A549 (cell line): ENCODE results near the gene CCDC57. TPM values are rescaled to one million over a fixed set of nuclear protein-coding genes. Genes with fewer than 3 reads are reported as not detected.

ENCODE experiments used
- ATAC-seq, 2 experiments: fragments of 200-7000 bp in 1 of 2; fragments of >200 bp in 1 of 2; cut with Nextera tagmentation in 1 of 2; cut with Tn5 transposase in 1 of 2; 3 replicates each; pipeline versions ENCODE4 v1.8.0 to v1.9.1; 2018 to 2020; ENCODE audit warnings: mild to moderate bottlenecking in 1 of 2, moderate library complexity in 1 of 2
- CTCF ChIA-PET: fragments of 300-600 bp; sonication (Branson Sonifier 250); formaldehyde crosslinking; extraction: SDS; loops from one replicate; lab custom pipeline; 2021; ENCODE audit warnings: antibody characterized with exemption, inconsistent platforms; lab: Yijun Ruan, JAX
- POLR2A ChIA-PET: fragments of 350-600 bp; formaldehyde crosslinking; extraction: SDS; loops from one replicate; lab custom pipeline; 2021; ENCODE audit warnings: antibody characterized with exemption, inconsistent platforms; lab: Yijun Ruan, JAX
- DNase-seq, 2 experiments: peaks; one replicate each; pipeline versions ENCODE4 v3.0.0 to v3.0.0-alpha.2; 2011 to 2016; ENCODE audit warnings: low read depth in 1 of 2, low spot score in 1 of 2
- FAIRE-seq: peaks from 2 replicates; lab custom pipeline; 2011; peaks lifted over from hg19 to GRCh38; lab: Jason Lieb, UNC
- H3K27ac ChIP-seq, 2 experiments: fragments of >200 bp; sonication (Bioruptor Twin); formaldehyde crosslinking; 3 replicates each; pipeline ENCODE4 v1.5.1; 2016 to 2017
- H3K4me1 ChIP-seq: fragments of >200 bp; sonication (Bioruptor Twin); formaldehyde crosslinking; 3 replicates; pipeline ENCODE4 v1.6.1; 2016
- H3K4me2 ChIP-seq: fragments of >200 bp; sonication (Bioruptor Twin); formaldehyde crosslinking; 3 replicates; pipeline ENCODE4 v1.6.1; 2016
- H3K4me3 ChIP-seq: fragments of >200 bp; sonication (Bioruptor Twin); formaldehyde crosslinking; 3 replicates; pipeline ENCODE4 v1.5.1; 2016
- H3K9me3 ChIP-seq: fragments of >200 bp; sonication (Bioruptor Twin); formaldehyde crosslinking; 3 replicates; pipeline ENCODE4 v1.6.1; 2016
- BHLHE40 ChIP-seq: IDR thresholded peaks from 2 replicates; pipeline ENCODE4 v1.6.1; 2012; ENCODE audit warnings: low read depth, low read length, inconsistent platforms
- CBX8 ChIP-seq: fragments of 200-600 bp; sonication (generic); IDR thresholded peaks from 2 replicates; pipeline ENCODE4 v1.6.1; 2016
- CHD2 ChIP-seq: fragments of 150-350 bp; IDR thresholded peaks from 2 replicates; pipeline ENCODE4 v1.6.1; 2014; ENCODE audit warnings: low read length; ENCODE audit not compliant: partially characterized antibody
- E2F6 ChIP-seq: IDR thresholded peaks from 2 replicates; pipeline ENCODE4 v1.6.1; 2012; ENCODE audit warnings: low read depth, borderline replicate concordance
- ESRRA ChIP-seq: fragments of 150-350 bp; IDR thresholded peaks from 2 replicates; pipeline ENCODE4 v1.6.1; 2014; ENCODE audit warnings: mild to moderate bottlenecking, low read length, borderline replicate concordance
- FOXS1 ChIP-seq: fragments of 250-450 bp; sonication (Bioruptor Pico); IDR thresholded peaks from 2 replicates; pipeline ENCODE4 v1.5.0; 2020; ENCODE audit warnings: mild to moderate bottlenecking, moderate library complexity
- HEYL ChIP-seq: fragments of 250-450 bp; sonication (Bioruptor Pico); IDR thresholded peaks from 2 replicates; pipeline ENCODE4 v1.8.0; 2021; ENCODE audit warnings: mild to moderate bottlenecking, moderate library complexity
- HOXB5 ChIP-seq: fragments of 250-450 bp; sonication (Bioruptor Pico); IDR thresholded peaks from 2 replicates; pipeline ENCODE4 v1.5.0; 2020; ENCODE audit warnings: mild to moderate bottlenecking, moderate library complexity
- KDM5A ChIP-seq: fragments of 200-600 bp; sonication (generic); IDR thresholded peaks from 2 replicates; pipeline ENCODE4 v1.6.1; 2016; ENCODE audit warnings: antibody characterized with exemption, mild to moderate bottlenecking
- MAZ ChIP-seq: fragments of 150-350 bp; IDR thresholded peaks from 2 replicates; pipeline ENCODE4 v1.6.1; 2014; ENCODE audit warnings: antibody characterized with exemption, low read depth, low read length, borderline replicate concordance
- MYC ChIP-seq: IDR thresholded peaks from 2 replicates; pipeline ENCODE4 v1.6.1; 2012; ENCODE audit warnings: mild to moderate bottlenecking, inconsistent platforms, low read length, improper control_type of control experiment, borderline replicate concordance
- PHF8 ChIP-seq: fragments of 200-600 bp; sonication (generic); IDR thresholded peaks from 2 replicates; pipeline ENCODE4 v1.6.1; 2016; ENCODE audit warnings: low read depth, mild to moderate bottlenecking, antibody characterized with exemption, moderate library complexity, borderline replicate concordance
- RAD21 ChIP-seq, 2 experiments: fragments of >200 bp in 1 of 2; sonication (Bioruptor Twin) in 1 of 2; formaldehyde crosslinking in 1 of 2; IDR thresholded peaks in 1 of 2; conservative IDR thresholded peaks in 1 of 2; 2 replicates in 1 of 2; 3 replicates in 1 of 2; pipeline ENCODE4 v1.6.1; 2012 to 2018; ENCODE audit warnings: inconsistent platforms in 1 of 2
- RCOR1 ChIP-seq: fragments of 150-350 bp; IDR thresholded peaks from 2 replicates; pipeline ENCODE4 v1.6.1; 2014; ENCODE audit warnings: antibody characterized with exemption, low read length, low read depth
- REST ChIP-seq: fragments of 200-600 bp; sonication (generic); IDR thresholded peaks from 2 replicates; pipeline ENCODE4 v1.6.1; 2016; ENCODE audit warnings: antibody characterized with exemption, mild to moderate bottlenecking, moderate library complexity
- ZNF302 ChIP-seq: fragments of 250-450 bp; sonication (Bioruptor Pico); IDR thresholded peaks from 2 replicates; pipeline ENCODE4 v1.9.0; 2021; ENCODE audit warnings: inconsistent platforms, mild to moderate bottlenecking, moderate library complexity
- WGBS: methylation state at CpG from one replicate; pipeline ENCODE4 v1.1.6; 2017; ENCODE audit errors: missing lambda C conversion rate; 5-methylcytosine and 5-hydroxymethylcytosine counted together
- polyA plus RNA-seq, 4 experiments: library from polyadenylated mRNA; depleted of rRNA in 3 of 4; stranded (reverse); fragments of >200 nt; fragmentation: RNase III in 1 of 4; extraction: RNeasy Plus Mini Kit Qiagen cat#74134 plus additional on column Dnase treatment in 1 of 4; gene quantifications; 2 replicates in 3 of 4; 3 replicates in 1 of 4; pipeline ENCODE4 v1.2.3, GENCODE V29; 2011 to 2017
- TF ChIP-seq, protein P1 (sequence below): fragments of >200 bp; sonication (Bioruptor Twin); formaldehyde crosslinking; IDR thresholded peaks from 2 replicates; pipeline ENCODE4 v1.6.1; 2016
- TF ChIP-seq, protein P2 (sequence below): fragments of 250-450 bp; sonication (Bioruptor Pico); IDR thresholded peaks from 2 replicates; pipeline ENCODE4 v1.5.0; 2021; ENCODE audit warnings: mild to moderate bottlenecking, moderate library complexity, borderline replicate concordance

Gene CCDC57
- polyA plus RNA-seq, 2 of the 4 experiments (the other 2 are of a cell fraction), result 18.2 to 18.5 TPM

- Histone ChIP-seq H3K9me3 (no peaks in the 10 kb centered on the region), H3K4me3 (peak overlapping the region; percentile 94; the same call in 1 of the 3 replicates), H3K4me1 (peaks cover 19% of the 10 kb centered on the region), H3K4me2 (peak overlapping the region; percentile 99), H3K27ac (no peak overlapping the region)
- DNase-seq (no peak), FAIRE-seq (no peak), ATAC-seq (no peak)
- TF ChIP-seq RCOR1 (no peak), MAZ (no peak), HOXB5 (CRISPR knock-in tag) (no peak), ZNF302 (CRISPR knock-in tag) (no peak), KDM5A (no peak), FOXS1 (CRISPR knock-in tag) (no peak), MYC (no peak), ESRRA (no peak), RAD21 (conservative IDR thresholded peaks at IDR 0.05 in 1 of 2, IDR thresholded peaks at IDR 0.05 in 1 of 2) (no peak), HEYL (CRISPR knock-in tag) (no peak), CHD2 (no peak), REST (no peak), E2F6 (no peak), BHLHE40 (no peak), CBX8 (no peak), PHF8 (no peak)
- TF ChIP-seq, protein P1, sequence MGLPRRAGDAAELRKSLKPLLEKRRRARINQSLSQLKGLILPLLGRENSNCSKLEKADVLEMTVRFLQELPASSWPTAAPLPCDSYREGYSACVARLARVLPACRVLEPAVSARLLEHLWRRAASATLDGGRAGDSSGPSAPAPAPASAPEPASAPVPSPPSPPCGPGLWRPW, result no peak
- TF ChIP-seq, protein P2, sequence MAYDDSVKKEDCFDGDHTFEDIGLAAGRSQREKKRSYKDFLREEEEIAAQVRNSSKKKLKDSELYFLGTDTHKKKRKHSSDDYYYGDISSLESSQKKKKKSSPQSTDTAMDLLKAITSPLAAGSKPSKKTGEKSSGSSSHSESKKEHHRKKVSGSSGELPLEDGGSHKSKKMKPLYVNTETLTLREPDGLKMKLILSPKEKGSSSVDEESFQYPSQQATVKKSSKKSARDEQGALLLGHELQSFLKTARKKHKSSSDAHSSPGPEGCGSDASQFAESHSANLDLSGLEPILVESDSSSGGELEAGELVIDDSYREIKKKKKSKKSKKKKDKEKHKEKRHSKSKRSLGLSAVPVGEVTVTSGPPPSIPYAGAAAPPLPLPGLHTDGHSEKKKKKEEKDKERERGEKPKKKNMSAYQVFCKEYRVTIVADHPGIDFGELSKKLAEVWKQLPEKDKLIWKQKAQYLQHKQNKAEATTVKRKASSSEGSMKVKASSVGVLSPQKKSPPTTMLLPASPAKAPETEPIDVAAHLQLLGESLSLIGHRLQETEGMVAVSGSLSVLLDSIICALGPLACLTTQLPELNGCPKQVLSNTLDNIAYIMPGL (CRISPR knock-in tag), result no peak
- 81% methylated on average over 19 of the region's 20 CpGs for WGBS
- ChIA-PET CTCF (interaction anchor here (1.1 to 21.7 kb wide), 6 partner anchors 9 to 104 kb away, joined by 3 to 191 read pairs (median 16); partner anchors contain the start of genes DCXR, GPS1, NOTUM and RAC3), POLR2A (interaction anchor here (1.0 to 3.1 kb wide), 3 partner anchors 35 to 41 kb away, joined by 3 to 11 read pairs (median 4); partner anchors contain the start of genes CENPX, FASN and LRRC45)
Measured at GRCh38 chr17:82063424-82064415, 148.9 kb downstream of the CCDC57 start.
